GM12891 (cell line): ENCODE results near the gene TBL3.

Experiments used
- POLR2A ChIP-seq: IDR thresholded peaks from 2 replicates; pipeline ENCODE4 v1.6.1; 2011; ENCODE audit warnings: low read depth, low read length, control low read depth
- POLR2AphosphoS5 ChIP-seq: IDR thresholded peaks from 2 replicates; pipeline ENCODE4 v1.6.1; 2011; ENCODE audit warnings: low read depth, low read length, control low read depth

DNA sequence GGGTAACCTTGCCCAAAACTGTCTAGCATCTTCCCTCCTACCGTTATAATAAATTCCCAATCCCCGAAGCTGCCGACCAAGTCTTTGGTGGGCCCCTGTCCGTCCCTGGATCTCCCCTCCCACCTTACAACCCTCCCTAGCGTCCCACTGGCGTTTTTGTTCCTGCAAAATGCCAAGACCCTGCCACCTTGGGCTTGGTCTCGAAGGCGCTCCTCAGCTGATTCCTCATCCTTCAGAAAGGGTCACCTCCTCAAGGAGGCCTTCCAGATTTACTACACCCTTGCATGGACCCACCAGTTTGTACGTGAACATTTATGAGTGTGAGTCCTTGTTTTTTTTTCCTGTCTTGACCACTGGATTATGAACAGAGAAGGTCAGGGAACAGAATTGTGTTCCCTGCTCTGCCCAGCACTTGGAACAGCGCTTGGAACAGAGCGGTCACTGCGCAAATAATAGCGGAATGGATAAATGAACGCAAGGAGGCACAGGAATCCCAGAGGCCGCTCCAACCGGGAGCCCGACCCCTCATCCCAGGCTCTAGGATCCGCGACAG, 11.2 kb downstream of the TBL3 start:
- TF ChIP-seq POLR2A (no peak), POLR2AphosphoS5 (no peak)
